Activated CD8-positive, alpha-beta memory T cell treated with anti-CD3 and anti-CD28 coated beads, Interleukin-2, amount 50 U/mL, for 24 hours (primary cell): ENCODE results near the gene CNDP1.
"Not testable (repeated sequence)": the region's sequence is repeated elsewhere in the genome, so short reads cannot be mapped to it uniquely, and the experiment has no call there.

ENCODE experiments used
- DNase-seq: peaks from one replicate; pipeline ENCODE4 v3.0.0-alpha.2; 2020; ENCODE audit errors: extremely low read depth

Gene CNDP1

GRCh38 chr18:74546007-74546406, 11.7 kb downstream of the CNDP1 start:
- no peak for DNase-seq

- no peak for DNase-seq
These were observed 12.6 kb downstream of the CNDP1 start for GRCh38 chr18:74546751-74547530.

GRCh38 chr18:74547860-74548259, 13.6 kb downstream of the CNDP1 start:
- no peak for DNase-seq

GRCh38 chr18:74549591-74550104, 15.3 kb downstream of the CNDP1 start:
- no peak for DNase-seq

- no peak for DNase-seq
These were observed 16.6 kb downstream of the CNDP1 start for GRCh38 chr18:74550886-74551285.

- DNase-seq, result no peak
These were observed 17.2 kb downstream of the CNDP1 start for GRCh38 chr18:74551452-74551851.

- DNase-seq, result peak; percentile 52
These were observed 17.7 kb downstream of the CNDP1 start for GRCh38 chr18:74551936-74552555.

GRCh38 chr18:74556126-74556525, 21.8 kb downstream of the CNDP1 start:
- no peak for DNase-seq

- DNase-seq, result no peak
These were observed 23.8 kb downstream of the CNDP1 start for GRCh38 chr18:74558096-74558495.

- no peak for DNase-seq
These were observed 27.9 kb downstream of the CNDP1 start for GRCh38 chr18:74562131-74562730.

GRCh38 chr18:74562775-74563174, 28.5 kb downstream of the CNDP1 start:
- no peak for DNase-seq

GRCh38 chr18:74563999-74564398, 29.7 kb downstream of the CNDP1 start:
- no peak for DNase-seq

GRCh38 chr18:74565164-74565563, 30.9 kb downstream of the CNDP1 start:
- DNase-seq, result not testable (repeated sequence)

- not testable (repeated sequence) for DNase-seq
These were observed 31.7 kb downstream of the CNDP1 start for GRCh38 chr18:74565993-74566392.

- no peak for DNase-seq
These were observed 33.5 kb downstream of the CNDP1 start for GRCh38 chr18:74567822-74568221.

GRCh38 chr18:74569401-74569800, 35.1 kb downstream of the CNDP1 start:
- DNase-seq, result no peak

- no peak for DNase-seq
These were observed 36.0 kb downstream of the CNDP1 start for GRCh38 chr18:74570266-74570665.

GRCh38 chr18:74571895-74572680, 37.8 kb downstream of the CNDP1 start:
- DNase-seq, result no peak

- DNase-seq, result no peak
These were observed 38.8 kb downstream of the CNDP1 start for GRCh38 chr18:74573053-74573452.

GRCh38 chr18:74574916-74575315, 40.6 kb downstream of the CNDP1 start:
- no peak for DNase-seq

- no peak for DNase-seq
These were observed 42.7 kb downstream of the CNDP1 start for GRCh38 chr18:74577019-74577418.

- no peak for DNase-seq
These were observed 45.3 kb downstream of the CNDP1 start for GRCh38 chr18:74579496-74580065.
